ENCODE data around the gene AGXT. TPM values are rescaled to one million over a fixed set of nuclear protein-coding genes. Genes with fewer than 3 reads are reported as not detected.

AGXT gene
- total RNA-seq, 2 experiments from 2014 or later, result not detected

DNA sequence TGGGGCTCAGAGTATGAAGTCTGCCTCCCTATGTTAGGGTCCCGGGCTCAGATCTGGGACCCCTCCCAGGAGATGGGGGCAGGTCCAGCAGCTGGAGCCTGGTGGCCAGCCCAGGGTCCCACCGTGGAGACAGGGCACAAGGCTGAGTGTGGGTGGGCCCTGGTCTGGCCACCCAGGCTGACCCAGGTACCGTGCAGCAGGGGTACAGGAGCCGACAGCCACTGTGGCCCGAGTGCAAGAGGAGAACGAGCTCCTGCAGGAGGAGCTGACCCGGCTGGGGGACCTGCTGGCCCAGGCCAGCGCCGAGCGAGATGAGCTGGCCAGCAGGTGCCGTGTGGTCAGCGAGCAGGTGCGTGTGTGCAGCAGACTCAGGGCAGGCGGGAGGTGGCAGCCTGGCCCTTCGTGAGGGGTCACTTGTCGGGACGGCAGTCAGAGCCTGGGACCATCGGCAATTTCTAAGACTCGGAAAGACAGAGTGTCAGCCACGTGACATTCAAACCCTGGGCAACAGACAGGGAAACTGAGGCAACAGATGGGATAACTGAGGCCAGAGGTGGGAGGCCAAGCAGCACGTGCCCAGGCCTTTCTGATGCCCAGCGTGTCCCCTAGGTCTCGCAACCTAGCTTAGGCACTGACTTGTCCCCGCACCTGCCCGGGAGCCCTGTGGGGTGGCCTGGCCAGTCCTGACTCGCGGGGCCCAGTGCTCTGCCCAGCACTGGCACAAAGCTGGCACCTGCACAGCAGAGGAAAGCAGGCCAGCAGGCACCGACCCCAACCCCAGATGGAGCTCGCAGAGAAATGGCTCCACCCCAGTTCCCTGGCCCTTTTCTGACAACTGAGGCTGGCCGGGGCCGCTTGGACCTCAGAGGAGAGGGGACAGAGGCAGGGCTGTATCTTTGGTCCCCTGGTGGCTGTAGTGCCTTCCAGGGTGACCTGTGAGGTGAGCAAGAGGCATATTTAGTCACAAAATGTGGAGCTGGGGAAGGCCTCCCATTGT is 51.5 kb downstream of the AGXT start:
- Histone ChIP-seq H4K20me1 (ENCODE audit: insufficient read depth, low read length) (no peaks in the 10 kb centered on the region), H3K9me2 (ENCODE audit: insufficient read depth, low read length) (no peaks in the 10 kb centered on the region), H3K9me3 (ENCODE audit: low read length) (no peaks in the 10 kb centered on the region), H3K4me3 (ENCODE audit: low read depth, low read length, poor library complexity, severe bottlenecking) (no peak overlapping the region), H2AFZ (ENCODE audit: low read length) (no peak overlapping the region), H3K4me1 (ENCODE audit: insufficient read depth, low read length, poor library complexity, severe bottlenecking) (no peaks in the 10 kb centered on the region), H3K27ac (ENCODE audit: low read depth, low read length, poor library complexity, severe bottlenecking) (no peak overlapping the region), H3K36me3 (ENCODE audit: insufficient read depth, low read length) (no peaks in the 10 kb centered on the region), H3K4me2 (ENCODE audit: low read length) (no peak overlapping the region), H3K79me2 (ENCODE audit: insufficient read depth, low read depth, low read length) (no peaks in the 10 kb centered on the region)
- ChIA-PET POLR2A (no interaction called here), CTCF (ENCODE audit: unreplicated experiment) (no interaction called here)
- DNase-seq (ENCODE audit: low spot score), result no peak
- BruUV-seq (replicated peaks), result no TSS peak
- TF ChIP-seq EZH2phosphoT487 (IDR thresholded peaks at IDR 0.05; ENCODE audit: borderline replicate concordance, low read depth, low read length), result no peak
- no peak for TF ChIP-seq CTCF (conservative IDR thresholded peaks at IDR 0.05; ENCODE audit: low read length)
- intact Hi-C loops (cut with micrococcal nuclease; ENCODE audit: unreplicated experiment), result no loop called here

- no TSS peak for BruUV-seq (replicated peaks)
- DNase-seq (ENCODE audit: low spot score), result no peak
- Histone ChIP-seq H4K20me1 (ENCODE audit: insufficient read depth, low read length) (no peaks in the 10 kb centered on the region), H3K4me2 (ENCODE audit: low read length) (no peak overlapping the region), H3K9me2 (ENCODE audit: insufficient read depth, low read length) (no peaks in the 10 kb centered on the region), H3K9me3 (ENCODE audit: low read length) (no peaks in the 10 kb centered on the region), H3K79me2 (ENCODE audit: insufficient read depth, low read depth, low read length) (no peaks in the 10 kb centered on the region), H3K4me1 (ENCODE audit: insufficient read depth, low read length, poor library complexity, severe bottlenecking) (no peaks in the 10 kb centered on the region), H3K27ac (ENCODE audit: low read depth, low read length, poor library complexity, severe bottlenecking) (no peak overlapping the region), H3K36me3 (ENCODE audit: insufficient read depth, low read length) (no peaks in the 10 kb centered on the region), H3K4me3 (ENCODE audit: low read depth, low read length, poor library complexity, severe bottlenecking) (no peak overlapping the region), H2AFZ (ENCODE audit: low read length) (no peak overlapping the region)
- intact Hi-C loops (cut with micrococcal nuclease; ENCODE audit: unreplicated experiment), result no loop called here
- CTCF ChIA-PET (ENCODE audit: unreplicated experiment), result no interaction called here
- no peak for TF ChIP-seq EZH2phosphoT487 (IDR thresholded peaks at IDR 0.05; ENCODE audit: borderline replicate concordance, low read depth, low read length)
- TF ChIP-seq CTCF (conservative IDR thresholded peaks at IDR 0.05; ENCODE audit: low read length), result no peak
- POLR2A ChIA-PET, result no interaction called here
These were observed 52.2 kb downstream of the AGXT start for GRCh38 chr2:240920783-240921231.
